GM20431 (cell line): Measurements from ENCODE around the gene POLQ.
"Not testable (repeated sequence)": the region's sequence is repeated elsewhere in the genome, so short reads cannot be mapped to it uniquely, and the experiment has no call there.

Source experiments
- in situ Hi-C: fragments of 300-500 bp; cut with MseI, MboI; formaldehyde crosslinking; loops from one replicate; pipeline ENCODE4 v1.15.0; 2020; ENCODE audit warnings: low sequenced_read_pairs; ENCODE audit not compliant: unreplicated experiment

Gene POLQ

DNA sequence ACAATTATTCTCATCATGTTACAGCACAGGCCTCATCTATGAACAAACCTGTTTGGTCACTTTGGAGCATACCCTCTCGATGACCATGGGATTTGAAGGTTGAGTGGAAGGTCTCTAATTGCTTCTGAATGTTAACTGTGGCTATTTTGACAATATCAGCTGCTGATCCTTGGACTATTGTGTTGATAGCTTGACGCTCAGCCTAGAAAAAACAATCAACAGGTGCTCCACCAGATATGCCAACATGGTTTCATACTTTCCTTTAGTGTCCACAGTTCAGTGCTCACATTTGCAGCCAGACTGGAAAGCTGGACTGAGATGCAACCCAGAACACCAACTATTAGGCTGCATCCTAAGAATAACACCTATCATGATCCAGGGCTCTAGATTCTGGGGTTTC is 109.7 kb downstream of the POLQ start:
- in situ Hi-C loops: no loop called here

DNA sequence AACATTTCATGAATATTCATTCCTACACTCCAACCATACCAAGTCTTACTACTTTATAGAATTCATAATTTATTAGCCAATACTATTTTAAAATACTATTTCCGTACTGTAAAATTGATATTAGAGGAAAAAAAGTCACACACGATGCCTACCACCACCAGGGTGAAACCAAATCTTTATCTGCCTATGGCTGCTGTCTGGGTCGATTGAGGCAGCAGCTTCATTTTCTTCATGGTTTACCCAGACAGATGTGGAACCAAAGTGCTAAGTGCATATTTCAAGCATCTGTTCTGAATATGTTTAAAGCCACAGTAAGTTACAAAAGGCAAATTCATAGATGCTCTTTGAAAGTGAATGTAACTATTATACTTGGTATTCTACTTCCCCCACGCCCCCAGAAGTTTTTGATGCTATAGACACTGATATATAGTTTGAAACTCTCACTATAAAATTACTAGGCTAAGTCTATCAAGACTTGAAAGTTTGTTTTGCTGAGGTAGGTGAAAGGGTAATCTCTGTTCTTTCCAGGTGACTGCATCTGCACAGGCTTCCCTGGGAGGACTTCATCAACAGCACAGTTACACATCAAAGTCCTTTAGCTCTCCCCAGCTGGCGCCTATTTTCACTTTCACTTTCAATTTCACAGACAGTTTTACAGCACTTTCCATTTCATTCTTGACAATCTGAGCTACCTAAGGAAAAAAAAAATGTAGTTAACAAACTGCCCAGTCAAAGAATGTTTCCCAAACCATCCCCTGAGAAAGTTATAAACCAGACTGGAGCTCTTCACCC is 113.9 kb downstream of the POLQ start:
- in situ Hi-C loops: no loop called here

DNA sequence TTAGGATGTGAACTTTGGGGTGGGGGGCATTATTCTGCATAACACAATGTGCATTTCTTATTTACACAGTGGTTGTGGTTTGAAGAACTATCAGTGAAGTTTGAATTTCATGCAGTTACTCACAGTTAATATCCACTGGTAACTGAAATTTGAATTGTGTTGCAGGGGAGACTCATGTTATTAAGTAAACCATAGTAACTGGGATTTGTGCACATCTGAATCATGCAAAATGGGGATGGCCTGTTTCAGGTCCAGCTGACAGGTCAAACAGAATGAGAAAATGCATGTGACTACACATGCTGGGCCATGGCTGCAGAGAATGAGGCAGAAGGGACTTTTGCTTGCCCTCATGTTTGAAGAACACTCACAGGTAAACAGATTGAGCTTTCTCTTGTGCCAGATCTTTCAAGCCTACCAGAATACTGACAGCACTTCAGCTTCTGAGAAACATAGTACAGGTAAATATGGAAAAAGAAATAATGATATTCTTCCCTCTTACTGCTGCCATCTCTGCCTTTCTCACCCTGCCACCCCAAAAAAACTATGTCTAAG is 115.0 kb downstream of the POLQ start:
- in situ Hi-C loops: no loop called here

DNA sequence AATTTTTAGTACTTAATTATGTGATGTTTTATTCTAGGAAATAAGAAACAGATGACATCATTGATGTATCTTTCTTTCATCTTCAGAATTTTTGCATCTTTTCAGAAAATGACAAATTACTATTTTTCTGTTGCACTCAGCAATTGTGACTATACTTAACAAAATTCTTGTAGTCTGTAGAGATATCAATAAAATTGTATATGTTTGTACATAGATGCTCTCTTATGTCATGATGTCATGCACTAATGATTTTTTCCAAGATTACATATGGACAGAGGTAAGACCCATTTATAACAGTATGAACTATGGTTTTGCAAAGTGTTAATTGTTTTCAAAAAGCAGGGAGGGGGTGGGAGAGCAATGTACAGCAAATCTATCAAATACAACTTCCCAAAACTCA is 121.2 kb downstream of the POLQ start:
- in situ Hi-C loops: no loop called here

DNA sequence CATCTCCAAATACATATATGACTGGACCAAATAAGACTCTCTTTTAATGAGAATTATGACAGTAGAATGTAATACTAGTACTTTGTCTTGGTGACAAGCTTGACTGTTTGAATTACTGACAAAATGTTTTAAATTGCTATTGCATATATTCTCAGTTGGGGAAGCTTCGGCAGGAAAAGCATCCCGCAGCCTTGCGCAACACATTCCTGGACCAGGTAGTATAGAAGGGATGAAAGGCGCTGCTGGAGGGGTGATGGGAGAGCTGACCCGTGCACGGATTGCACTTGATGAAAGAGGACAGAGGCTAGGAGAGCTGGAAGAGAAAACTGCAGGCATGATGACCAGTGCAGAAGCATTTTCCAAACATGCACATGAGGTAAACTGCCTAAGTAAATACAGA is 127.6 kb downstream of the POLQ start:
- in situ Hi-C loops: no loop called here

DNA sequence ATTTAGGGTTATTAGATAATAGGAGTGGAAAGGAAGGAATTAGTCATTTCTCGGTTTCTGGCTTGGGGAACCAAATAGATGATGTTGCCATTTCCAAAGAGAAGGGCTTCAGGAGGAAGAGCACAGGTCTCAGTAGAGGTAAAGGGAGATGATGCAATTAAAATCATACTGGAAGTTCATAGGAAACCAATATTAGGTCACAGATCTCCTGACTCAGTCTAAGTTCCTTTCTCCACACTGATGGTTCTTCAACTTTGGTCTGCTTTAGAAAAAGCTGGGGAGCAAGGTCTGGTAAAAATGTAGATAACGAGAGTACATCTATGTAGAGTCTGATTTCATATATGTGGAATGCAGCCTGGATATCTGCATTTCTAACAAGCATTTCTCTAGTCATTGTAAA is 130.9 kb downstream of the POLQ start:
- in situ Hi-C loops: no loop called here

DNA sequence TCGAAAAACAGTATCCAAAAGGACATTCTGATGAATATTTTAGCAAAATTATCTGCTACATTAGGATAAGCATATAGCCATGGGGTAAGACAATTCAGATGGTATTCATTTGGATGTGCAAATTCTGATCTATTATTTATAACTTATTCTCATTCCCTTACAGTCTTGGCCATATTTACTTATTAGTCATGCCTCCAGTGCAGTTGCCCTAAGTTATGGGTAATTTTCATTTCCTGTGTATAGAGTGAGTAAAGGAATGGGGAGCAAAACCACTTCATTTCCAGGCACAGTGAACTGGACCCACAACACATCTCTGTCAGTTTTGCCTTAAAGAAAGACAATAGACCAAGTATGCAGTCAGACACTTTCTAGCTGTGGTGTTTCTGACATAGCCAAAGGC is 134.3 kb downstream of the POLQ start:
- in situ Hi-C loops: no loop called here

DNA sequence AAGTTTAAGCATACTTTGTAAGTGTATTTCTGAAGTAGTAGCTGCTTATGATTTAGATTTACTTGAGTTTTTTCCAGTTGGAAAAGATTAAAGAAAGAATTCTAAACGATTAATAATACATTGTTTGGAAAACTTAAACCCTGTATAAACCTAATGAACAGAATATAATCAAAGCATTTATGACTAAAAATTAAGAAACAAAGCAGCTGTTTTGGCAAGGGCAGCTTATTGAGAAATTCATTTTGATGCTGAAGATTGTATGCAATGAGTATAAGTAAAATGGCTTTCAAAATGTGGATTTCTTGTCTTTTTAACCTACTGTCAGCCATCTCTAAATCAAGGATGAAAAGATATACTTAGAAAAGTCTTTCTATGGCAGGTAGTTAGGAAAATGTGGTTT is 140.2 kb downstream of the POLQ start:
- in situ Hi-C loops: no loop called here

DNA sequence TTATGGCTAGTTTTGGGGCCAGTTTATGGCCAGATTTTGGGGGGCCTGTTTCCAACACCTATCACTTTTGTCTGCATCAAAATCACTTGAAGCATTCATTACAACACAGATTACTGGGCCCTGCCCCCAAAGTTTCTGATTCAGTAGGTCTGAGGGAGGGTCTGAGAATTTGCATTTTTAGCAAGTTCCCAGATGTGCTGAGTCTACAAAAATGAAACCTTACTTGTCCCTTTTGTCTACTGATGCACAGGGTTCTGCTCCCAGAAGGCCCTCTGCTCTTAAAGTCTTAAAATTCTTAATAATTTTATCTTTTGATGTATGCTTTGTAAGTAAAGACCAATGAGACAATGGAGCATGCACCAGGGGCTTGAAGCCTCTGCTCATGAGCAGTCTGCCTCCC is 146.0 kb downstream of the POLQ start:
- in situ Hi-C loops: no loop called here

DNA sequence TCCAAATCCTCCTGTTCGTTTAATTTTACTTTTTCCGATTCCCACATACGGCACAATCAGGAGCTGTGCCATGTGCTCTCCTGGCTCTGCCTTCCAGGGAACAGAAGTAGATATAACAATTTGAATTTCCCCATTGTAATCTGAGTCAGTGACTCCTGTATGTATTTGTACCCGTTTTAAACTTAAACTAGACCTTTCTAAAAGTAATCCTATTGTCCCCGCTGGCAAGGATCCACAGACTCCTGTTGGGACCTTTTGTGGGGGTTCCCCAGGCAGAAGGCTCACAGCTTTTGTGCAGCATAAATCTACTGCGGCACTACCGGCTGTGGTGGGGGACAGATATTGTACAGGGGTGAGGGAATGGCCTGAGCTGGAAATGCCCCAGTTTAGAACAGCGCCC is 147.7 kb downstream of the POLQ start:
- in situ Hi-C loops: not testable (repeated sequence)

DNA sequence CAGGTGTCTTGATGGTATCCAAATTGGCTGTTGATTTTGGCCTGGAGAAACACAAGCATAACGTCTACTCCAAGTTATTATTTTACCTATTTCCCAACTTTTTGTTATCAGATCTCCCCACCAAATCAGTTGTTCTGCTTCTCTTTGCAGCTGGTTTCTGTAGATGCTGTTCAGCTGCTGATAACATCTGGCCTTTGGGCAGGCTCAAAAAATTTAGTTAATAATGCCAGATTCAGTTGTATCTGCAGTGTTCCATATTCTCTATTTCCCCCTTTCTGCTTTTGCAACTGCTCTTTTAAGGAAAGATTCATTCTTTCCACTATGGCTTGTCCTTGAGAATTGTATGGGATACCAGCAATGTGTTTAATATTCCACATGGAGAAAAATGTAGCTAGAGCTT is 149.8 kb downstream of the POLQ start:
- in situ Hi-C loops: not testable (repeated sequence)

DNA sequence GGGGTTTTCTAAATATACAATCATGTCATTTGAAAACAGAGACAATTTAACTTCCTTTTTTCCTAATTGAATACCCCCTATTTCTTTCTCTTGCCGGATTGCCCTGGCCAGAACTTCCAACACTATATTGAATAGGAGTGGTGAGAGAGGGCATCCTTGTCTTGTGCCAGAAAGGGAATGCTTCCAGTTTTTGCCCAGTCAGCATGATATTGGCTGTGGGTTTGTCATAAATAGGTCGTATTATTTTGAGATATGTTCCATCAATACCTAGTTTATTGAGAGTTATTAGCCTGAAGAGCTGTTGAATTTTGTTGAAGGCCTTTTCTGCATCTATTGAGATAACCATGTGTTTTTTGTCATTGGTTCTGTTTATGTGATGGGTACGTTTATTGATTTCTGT is 157.5 kb downstream of the POLQ start:
- in situ Hi-C loops: not testable (repeated sequence)
